ENCODE results near the gene PLTP. TPM values are rescaled to one million over a fixed set of nuclear protein-coding genes. Genes with fewer than 3 reads are reported as not detected.

Gene PLTP
- total RNA-seq, 4 donors from 2014 or later: 22.2 to 77.3 (median 37.3) TPM

DNA sequence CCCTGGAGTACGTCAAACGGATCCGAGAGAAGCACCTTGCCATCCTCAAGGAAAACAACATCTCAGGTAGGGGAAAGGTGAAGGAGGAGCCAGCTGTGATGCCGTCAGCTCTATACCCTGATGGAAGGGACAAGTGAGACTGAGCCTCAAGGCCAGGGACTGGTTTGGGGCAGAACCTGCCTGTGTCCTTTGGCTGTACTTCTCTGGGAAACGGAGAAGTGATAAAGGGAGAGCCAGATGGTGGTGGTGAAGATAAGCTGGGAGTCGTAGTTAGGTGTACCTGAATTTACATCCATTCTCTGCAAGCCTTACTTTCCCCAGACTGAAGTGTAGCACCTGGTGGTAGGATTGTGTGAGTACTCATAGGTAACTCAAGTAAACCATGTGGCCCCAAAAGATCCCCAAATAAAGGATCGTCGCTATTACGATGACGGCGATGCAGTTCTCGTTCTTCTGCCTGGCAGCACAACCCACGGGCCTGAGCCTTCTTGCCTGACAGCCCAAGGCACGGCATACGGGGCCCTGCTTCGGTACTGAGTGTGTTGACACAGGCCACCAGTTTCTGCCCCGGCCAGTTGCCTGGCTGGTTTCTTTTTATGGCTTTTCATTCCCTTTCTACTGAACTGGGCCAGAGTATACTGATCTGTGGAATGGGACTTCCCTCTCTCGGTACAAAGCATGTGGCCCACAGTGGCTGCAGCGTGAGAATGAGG, 33.2 kb upstream of the PLTP start:
- DNase-seq: no peak
- TF ChIP-seq POLR2A (IDR thresholded peaks at IDR 0.05): no peak
- TF ChIP-seq, protein P1, sequence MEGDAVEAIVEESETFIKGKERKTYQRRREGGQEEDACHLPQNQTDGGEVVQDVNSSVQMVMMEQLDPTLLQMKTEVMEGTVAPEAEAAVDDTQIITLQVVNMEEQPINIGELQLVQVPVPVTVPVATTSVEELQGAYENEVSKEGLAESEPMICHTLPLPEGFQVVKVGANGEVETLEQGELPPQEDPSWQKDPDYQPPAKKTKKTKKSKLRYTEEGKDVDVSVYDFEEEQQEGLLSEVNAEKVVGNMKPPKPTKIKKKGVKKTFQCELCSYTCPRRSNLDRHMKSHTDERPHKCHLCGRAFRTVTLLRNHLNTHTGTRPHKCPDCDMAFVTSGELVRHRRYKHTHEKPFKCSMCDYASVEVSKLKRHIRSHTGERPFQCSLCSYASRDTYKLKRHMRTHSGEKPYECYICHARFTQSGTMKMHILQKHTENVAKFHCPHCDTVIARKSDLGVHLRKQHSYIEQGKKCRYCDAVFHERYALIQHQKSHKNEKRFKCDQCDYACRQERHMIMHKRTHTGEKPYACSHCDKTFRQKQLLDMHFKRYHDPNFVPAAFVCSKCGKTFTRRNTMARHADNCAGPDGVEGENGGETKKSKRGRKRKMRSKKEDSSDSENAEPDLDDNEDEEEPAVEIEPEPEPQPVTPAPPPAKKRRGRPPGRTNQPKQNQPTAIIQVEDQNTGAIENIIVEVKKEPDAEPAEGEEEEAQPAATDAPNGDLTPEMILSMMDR (IDR thresholded peaks at IDR 0.05 in 4 of 5, conservative IDR thresholded peaks at IDR 0.05 in 1 of 5): peak in 1 of 5 experiments; percentile 21
- ATAC-seq: no peak
- Histone ChIP-seq H3K4me1 (peaks cover 15 to 35% of the 10 kb centered on the region in 2 donors), H3K4me3 (peak overlapping the region in 1 of 4 donors; percentile 2), H3K36me3 (peaks cover 0 to 82% of the 10 kb centered on the region in 2 donors), H3K9me3 (no peaks in the 10 kb centered on the region), H3K27ac (peak overlapping the region; percentile 86 to 96 (median 92)), H3K27me3 (no peaks in the 10 kb centered on the region)
- in situ Hi-C loops (cut with MboI; ENCODE audit: low sequenced_read_pairs in 4 of 4): loop anchor here in 1 of 4 donors (10.0 kb wide), 1 partner anchor 120 kb away; the partner anchor contains the start of gene TNNC2
- intact Hi-C loops (cut with DNase I; ENCODE audit: low total_unique reads): no loop called here

DNA sequence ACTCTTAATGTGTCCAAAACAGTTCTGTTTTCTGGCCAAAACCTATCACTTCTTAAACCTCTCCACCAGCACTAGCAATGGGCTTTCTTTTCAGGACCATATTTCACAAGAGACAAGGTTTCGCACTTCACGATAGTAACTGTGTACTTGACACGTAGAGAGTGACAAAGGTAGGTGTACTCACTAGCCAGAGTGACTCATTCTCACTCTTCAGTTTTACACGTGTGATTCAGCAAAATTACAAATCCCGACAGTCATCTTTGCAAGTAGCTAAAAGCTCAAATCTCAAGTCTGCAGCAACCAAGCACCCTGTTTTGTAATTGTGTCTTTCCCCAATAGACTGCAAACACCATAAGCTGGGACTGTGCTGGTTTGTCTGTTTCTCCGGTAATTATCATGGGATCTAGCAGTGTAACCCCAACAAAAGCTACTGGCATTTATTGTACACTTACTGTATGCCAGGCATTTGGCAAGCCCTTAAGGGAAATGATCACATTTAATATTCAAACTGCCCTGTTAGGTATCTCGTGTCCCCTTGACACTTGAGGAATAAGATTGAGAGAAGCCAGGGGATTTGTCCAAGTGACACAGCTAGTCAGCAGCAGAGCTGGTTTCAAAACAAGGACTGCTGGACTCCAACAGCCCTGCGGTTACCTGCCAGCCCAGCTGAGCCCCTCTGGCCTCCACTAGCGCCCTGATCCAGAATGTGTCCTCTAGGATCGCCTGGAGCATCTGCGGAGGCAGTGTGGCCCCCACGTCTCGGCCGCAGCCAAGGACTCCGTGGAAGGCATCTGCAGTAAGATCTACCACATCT, 32.4 kb upstream of the PLTP start:
- H3K36me3 ChIP-seq: peaks cover 0 to 82% of the 10 kb centered on the region in 2 donors
- intact Hi-C loops (cut with DNase I; ENCODE audit: low total_unique reads) (no loop called here), in situ Hi-C loops (cut with MboI; ENCODE audit: low sequenced_read_pairs in 4 of 4) (loop anchor here in 1 of 4 donors (10.0 kb wide), 1 partner anchor 120 kb away; the partner anchor contains the start of gene TNNC2)
- peak in 1 of 2 donors; percentile 40 for TF ChIP-seq POLR2A (IDR thresholded peaks at IDR 0.05)
- TF ChIP-seq, protein P1 (IDR thresholded peaks at IDR 0.05 in 4 of 5, conservative IDR thresholded peaks at IDR 0.05 in 1 of 5): no peak
- DNase-seq (no peak), ATAC-seq (peak; percentile 78 to 80)
- H3K9me3 ChIP-seq: no peaks in the 10 kb centered on the region
- peaks cover 15 to 35% of the 10 kb centered on the region in 2 donors for H3K4me1 ChIP-seq
- H3K27ac ChIP-seq: peak overlapping the region; percentile 86 to 96 (median 92)
- H3K4me3 ChIP-seq: peak overlapping the region in 1 of 4 donors; percentile 2
- no peaks in the 10 kb centered on the region for H3K27me3 ChIP-seq

DNA sequence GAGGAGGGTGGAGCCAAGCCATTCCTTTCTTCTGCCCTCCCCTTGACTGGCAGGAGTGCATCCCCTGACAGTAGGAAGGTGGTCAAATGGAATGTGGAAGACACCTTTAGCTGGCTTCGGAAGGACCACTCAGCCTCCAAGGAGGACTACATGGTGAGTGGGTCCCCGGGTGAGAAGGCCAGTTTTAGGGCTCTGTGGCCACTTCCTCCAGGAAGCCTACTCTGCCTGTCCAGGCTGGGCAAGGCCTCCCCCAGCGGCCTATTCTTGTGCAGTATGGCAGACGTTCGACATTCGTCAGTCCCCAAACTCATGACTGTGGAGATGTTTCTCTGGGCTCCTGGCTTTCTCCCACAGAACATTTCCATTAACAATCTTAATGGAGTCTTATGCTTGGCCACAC, 31.7 kb upstream of the PLTP start:
- Histone ChIP-seq H3K27ac (peak overlapping the region; percentile 86 to 96 (median 92)), H3K4me1 (peaks cover 15 to 35% of the 10 kb centered on the region in 2 donors), H3K27me3 (no peaks in the 10 kb centered on the region), H3K36me3 (peaks cover 0 to 82% of the 10 kb centered on the region in 2 donors), H3K4me3 (no peak overlapping the region), H3K9me3 (no peaks in the 10 kb centered on the region)
- DNase-seq (no peak), ATAC-seq (no peak)
- in situ Hi-C loops (cut with MboI; ENCODE audit: low sequenced_read_pairs in 4 of 4): loop anchor here in 1 of 4 donors (10.0 kb wide), 1 partner anchor 119 kb away; the partner anchor contains the start of gene TNNC2
- TF ChIP-seq POLR2A (IDR thresholded peaks at IDR 0.05): no peak
- TF ChIP-seq, protein P1 (IDR thresholded peaks at IDR 0.05 in 4 of 5, conservative IDR thresholded peaks at IDR 0.05 in 1 of 5): no peak
- intact Hi-C loops (cut with DNase I; ENCODE audit: low total_unique reads): no loop called here

DNA sequence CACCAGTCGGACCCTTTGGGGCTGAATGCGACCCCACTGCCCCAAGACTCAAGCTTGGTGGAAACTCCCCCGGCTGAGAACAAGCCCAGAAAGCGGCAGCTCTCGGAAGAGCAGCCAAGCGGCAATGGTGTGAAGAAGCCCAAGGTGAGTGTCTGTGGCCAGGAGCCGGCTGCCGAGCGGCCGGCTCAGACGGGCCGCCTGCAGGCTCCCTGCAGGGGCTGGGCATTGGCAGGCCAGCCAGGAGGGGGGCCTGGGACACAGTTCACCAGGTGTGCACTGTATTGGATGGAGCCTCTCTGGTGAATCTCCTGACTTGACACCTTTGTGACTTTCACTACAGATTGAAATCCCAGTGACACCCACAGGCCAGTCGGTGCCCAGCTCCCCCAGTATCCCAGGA, 28.5 kb upstream of the PLTP start:
- H3K4me3 ChIP-seq: no peak overlapping the region
- intact Hi-C loops (cut with DNase I; ENCODE audit: low total_unique reads): no loop called here
- peaks cover 20 to 32% of the 10 kb centered on the region in 2 donors for H3K4me1 ChIP-seq
- DNase-seq (no peak), ATAC-seq (no peak)
- H3K27ac ChIP-seq: no peak overlapping the region
- H3K36me3 ChIP-seq: peaks cover 0 to 77% of the 10 kb centered on the region in 2 donors
- in situ Hi-C loops (cut with MboI; ENCODE audit: low sequenced_read_pairs in 4 of 4): loop anchor here in 1 of 4 donors (10.0 kb wide), 1 partner anchor 116 kb away; the partner anchor contains the start of gene TNNC2
- H3K9me3 ChIP-seq: no peaks in the 10 kb centered on the region
- no peaks in the 10 kb centered on the region for H3K27me3 ChIP-seq
- TF ChIP-seq, protein P1 (IDR thresholded peaks at IDR 0.05 in 4 of 5, conservative IDR thresholded peaks at IDR 0.05 in 1 of 5): no peak
- TF ChIP-seq POLR2A (IDR thresholded peaks at IDR 0.05): no peak

Data from gastrocnemius medialis (tissue), 4 donors.